PFSK-1 (cell line): ENCODE data around the gene ZDHHC7.

Experiments used
- FOXP2 ChIP-seq: optimal IDR thresholded peaks from 2 replicates; pipeline ENCODE3; 2011; ENCODE audit warnings: borderline replicate concordance, control low read depth, inconsistent platforms; ENCODE audit not compliant: insufficient read depth; ENCODE audit errors: extremely low read length, extremely low read depth
- TAF1 ChIP-seq: IDR thresholded peaks from 2 replicates; pipeline ENCODE4 v1.6.1; 2012; ENCODE audit warnings: low read length, control low read depth, borderline replicate concordance; ENCODE audit not compliant: insufficient read depth
- TF ChIP-seq, protein P1 (sequence below), 2 experiments: IDR thresholded peaks; 2 replicates each; pipeline versions ENCODE4 v1.6.1 to v1.8.0; 2011 to 2012; ENCODE audit warnings: low read depth in 2 of 2, low read length in 2 of 2, control low read depth in 1 of 2, inconsistent platforms in 1 of 2, mild to moderate bottlenecking in 1 of 2, moderate library complexity in 1 of 2; ENCODE audit not compliant: insufficient read depth in 1 of 2

DNA sequence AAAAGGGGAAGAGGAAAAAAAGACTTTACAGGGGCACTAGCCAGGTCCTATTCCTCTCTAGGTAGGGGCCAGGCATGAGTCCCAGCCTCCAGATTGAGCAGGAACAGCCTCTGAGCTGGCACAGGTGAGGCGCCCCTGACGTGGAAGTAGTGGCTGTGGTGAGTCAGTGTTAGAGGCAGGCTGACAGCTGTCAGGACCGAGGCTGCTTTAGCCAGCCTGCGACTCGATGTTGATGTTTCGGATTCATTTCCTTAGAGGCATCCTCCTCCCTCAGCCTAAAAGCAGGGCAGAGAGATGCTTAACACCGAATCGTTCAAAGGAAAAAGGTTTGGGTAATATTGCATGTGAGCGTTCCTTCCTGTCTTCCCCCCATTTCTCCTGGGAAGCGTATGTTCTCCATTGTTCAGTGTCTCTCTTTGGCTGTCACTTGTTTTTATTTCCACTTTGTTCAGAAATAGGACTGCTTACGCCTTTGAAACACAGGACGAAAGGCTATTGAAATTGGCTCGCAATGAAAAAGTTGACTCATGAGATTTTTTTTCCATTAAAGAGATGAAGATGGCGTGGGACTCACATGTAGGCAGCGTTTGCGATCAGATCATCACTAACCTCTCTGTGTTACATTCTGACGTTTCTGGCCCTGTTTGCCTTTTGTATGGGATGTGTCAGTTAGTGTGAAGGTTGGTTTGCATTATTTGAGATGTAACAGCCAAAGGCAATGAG, 17.5 kb upstream of the ZDHHC7 start:
- TF ChIP-seq FOXP2 (no peak), TAF1 (no peak)
- TF ChIP-seq, protein P1, sequence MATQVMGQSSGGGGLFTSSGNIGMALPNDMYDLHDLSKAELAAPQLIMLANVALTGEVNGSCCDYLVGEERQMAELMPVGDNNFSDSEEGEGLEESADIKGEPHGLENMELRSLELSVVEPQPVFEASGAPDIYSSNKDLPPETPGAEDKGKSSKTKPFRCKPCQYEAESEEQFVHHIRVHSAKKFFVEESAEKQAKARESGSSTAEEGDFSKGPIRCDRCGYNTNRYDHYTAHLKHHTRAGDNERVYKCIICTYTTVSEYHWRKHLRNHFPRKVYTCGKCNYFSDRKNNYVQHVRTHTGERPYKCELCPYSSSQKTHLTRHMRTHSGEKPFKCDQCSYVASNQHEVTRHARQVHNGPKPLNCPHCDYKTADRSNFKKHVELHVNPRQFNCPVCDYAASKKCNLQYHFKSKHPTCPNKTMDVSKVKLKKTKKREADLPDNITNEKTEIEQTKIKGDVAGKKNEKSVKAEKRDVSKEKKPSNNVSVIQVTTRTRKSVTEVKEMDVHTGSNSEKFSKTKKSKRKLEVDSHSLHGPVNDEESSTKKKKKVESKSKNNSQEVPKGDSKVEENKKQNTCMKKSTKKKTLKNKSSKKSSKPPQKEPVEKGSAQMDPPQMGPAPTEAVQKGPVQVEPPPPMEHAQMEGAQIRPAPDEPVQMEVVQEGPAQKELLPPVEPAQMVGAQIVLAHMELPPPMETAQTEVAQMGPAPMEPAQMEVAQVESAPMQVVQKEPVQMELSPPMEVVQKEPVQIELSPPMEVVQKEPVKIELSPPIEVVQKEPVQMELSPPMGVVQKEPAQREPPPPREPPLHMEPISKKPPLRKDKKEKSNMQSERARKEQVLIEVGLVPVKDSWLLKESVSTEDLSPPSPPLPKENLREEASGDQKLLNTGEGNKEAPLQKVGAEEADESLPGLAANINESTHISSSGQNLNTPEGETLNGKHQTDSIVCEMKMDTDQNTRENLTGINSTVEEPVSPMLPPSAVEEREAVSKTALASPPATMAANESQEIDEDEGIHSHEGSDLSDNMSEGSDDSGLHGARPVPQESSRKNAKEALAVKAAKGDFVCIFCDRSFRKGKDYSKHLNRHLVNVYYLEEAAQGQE (IDR thresholded peaks at IDR 0.05; ENCODE audit: insufficient read depth in 1 of 2, low read depth in 2 of 2, low read length in 2 of 2), result no peak
